Measurements from ENCODE around the gene TMEM184B.

Gene TMEM184B

GRCh38 chr22:38272373-38273134 is at the start of gene TMEM184B:
Gene TMEM184B (minus strand): TSS chr22:38273010. CDS start chr22:38247961, 25,049 bp downstream.
- peak; percentile 89 to 96 (median 93) for DNase-seq

GRCh38 chr22:38320605-38321402 is 48.0 kb upstream of the TMEM184B start:
- no peak for DNase-seq

- no peak for DNase-seq
These were observed 46.3 kb upstream of the TMEM184B start for GRCh38 chr22:38318792-38319773.

- peak; percentile 89 to 93 (median 91) for DNase-seq
These were observed 45.3 kb upstream of the TMEM184B start for GRCh38 chr22:38317995-38318715.

GRCh38 chr22:38317122-38317994 is 44.5 kb upstream of the TMEM184B start, which contains the start of gene CSNK1E:
Gene CSNK1E (minus strand): TSS chr22:38317433. CDS start chr22:38314157, 3,276 bp downstream.
- peak; percentile 74 to 94 (median 86) for DNase-seq

GRCh38 chr22:38316364-38317121 is 43.7 kb upstream of the TMEM184B start:
- DNase-seq: peak; percentile 54 to 77 (median 61)

GRCh38 chr22:38315823-38316363 is 43.1 kb upstream of the TMEM184B start:
- no peak for DNase-seq

GRCh38 chr22:38314933-38315822 is 42.4 kb upstream of the TMEM184B start:
- DNase-seq: no peak

- DNase-seq: no peak
These were observed 41.5 kb upstream of the TMEM184B start for GRCh38 chr22:38314051-38314932.

GRCh38 chr22:38313384-38313955 is 40.7 kb upstream of the TMEM184B start:
- peak in 1 of 3 donors; percentile 35 for DNase-seq

GRCh38 chr22:38312261-38312800 is 39.5 kb upstream of the TMEM184B start:
- DNase-seq: no peak

GRCh38 chr22:38311323-38311620 is 38.5 kb upstream of the TMEM184B start:
- no peak for DNase-seq

GRCh38 chr22:38310518-38311322 is 37.9 kb upstream of the TMEM184B start:
- DNase-seq: no peak

- no peak for DNase-seq
These were observed 37.1 kb upstream of the TMEM184B start for GRCh38 chr22:38309614-38310517.

All from suppressor macrophage treated with lipopolysaccharide for 1 hour (primary cell).